Pulmonary artery endothelial cell (primary cell): ENCODE measurements around the gene KANK4. TPM values are rescaled to one million over a fixed set of nuclear protein-coding genes. Genes with fewer than 3 reads are reported as not detected.
"Not testable (repeated sequence)": the region's sequence is repeated elsewhere in the genome, so short reads cannot be mapped to it uniquely, and the experiment has no call there.

Experiments used
- DNase-seq: peaks from one replicate; pipeline ENCODE4 v3.0.0-alpha.2; 2011; ENCODE audit warnings: low read depth, low spot score
- total RNA-seq: library from RNA; depleted of rRNA; stranded (reverse); fragments of >200 nt; gene quantifications from 2 replicates; pipeline ENCODE4 v1.2.3, GENCODE V29; 2014

KANK4 gene
- total RNA-seq, 1 donor from 2014 or later = not detected

GRCh38 chr1:62274496-62275485 lies 44.4 kb downstream of the KANK4 start:
- DNase-seq = no peak

DNA sequence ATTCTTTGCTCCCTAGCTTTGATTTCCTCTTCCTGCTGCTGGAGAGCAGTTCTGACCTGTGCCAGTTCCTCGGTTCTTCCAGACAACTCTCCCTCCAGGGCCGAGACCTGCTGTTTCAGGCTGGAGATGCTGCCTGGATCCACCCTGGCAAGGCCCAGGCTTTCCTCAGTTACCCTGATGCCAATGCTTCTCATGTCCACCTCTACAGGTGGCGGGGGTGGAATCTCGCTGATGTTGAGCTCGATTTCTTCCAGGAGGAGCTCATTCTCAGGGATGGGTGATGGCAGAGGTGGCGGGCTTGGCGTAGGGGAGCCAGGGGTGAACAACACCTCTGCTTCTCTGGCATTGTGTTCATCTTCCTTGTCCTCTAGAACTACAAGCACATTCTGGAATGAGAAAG lies 45.3 kb downstream of the KANK4 start:
- DNase-seq = no peak

DNA sequence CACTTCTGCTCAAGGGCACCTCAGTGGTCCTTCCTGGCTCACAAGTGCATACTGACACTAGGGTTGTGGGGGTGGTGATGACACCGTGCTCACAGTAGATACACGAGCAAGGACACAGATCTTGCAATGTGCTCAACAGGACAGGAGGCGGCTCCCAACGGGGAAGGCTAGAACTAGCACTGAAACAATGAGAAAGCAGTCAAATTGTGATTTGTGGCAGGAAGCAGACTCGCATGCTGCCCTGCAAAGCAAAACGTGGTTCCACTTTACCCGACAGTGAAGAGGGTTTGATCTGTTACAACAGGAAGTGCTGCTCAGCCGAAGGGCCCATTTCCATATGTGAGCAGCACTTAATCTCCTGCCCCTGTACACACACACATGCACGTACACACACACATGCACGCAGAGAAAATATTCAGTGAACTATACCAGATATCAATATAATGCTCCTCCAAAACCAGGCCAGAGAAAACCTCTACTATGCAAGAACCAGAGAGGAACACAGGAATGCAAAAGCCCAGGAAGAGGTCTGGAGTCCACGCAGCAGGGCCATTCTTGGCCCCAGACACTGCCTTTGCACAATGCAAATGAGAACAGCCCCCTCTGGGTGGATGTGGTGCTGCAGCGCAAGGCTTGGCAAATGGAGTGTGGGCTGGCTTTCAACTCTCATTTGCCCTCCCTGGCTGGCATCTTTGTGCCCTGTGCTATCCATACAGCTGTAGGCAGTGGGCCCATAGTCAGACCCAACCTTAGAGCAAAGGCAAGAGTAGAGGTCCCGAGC lies 47.1 kb downstream of the KANK4 start:
- no peak for DNase-seq

- no peak for DNase-seq
Measured at GRCh38 chr1:62271134-62271533, 48.1 kb downstream of the KANK4 start.

DNA sequence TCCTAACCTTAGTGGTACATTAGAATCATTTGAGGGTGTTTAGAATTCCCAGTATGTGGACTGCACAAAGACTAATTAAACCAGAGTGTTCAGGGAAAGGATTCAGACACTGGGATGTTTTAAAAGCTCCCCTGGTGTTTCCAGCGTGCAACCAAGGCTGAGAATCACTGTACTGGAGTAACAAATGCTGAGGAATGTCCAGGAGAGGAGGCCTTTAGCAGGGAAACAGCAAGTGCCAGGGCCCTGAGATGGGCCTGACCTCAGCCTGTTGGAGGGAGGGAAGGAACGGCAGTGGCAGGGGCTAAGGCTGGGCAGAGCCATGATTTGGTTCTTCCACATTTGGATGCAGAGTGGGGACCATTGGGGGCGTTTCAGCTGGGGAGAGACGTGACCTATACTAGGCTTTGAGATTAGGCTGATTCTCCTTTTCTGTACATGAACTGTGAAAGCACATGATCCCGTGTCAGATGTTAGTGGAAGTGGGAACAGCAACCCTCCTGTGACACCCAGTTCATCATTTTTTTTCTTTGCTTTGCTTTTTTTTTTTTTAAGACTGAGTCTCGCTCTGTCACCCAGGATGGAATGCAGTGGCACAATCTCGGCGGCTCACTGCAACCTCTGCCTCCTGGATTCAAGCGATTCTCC lies 49.3 kb downstream of the KANK4 start:
- DNase-seq = no peak

- no peak for DNase-seq
Measured at GRCh38 chr1:62269439-62269838, 49.8 kb downstream of the KANK4 start.

DNA sequence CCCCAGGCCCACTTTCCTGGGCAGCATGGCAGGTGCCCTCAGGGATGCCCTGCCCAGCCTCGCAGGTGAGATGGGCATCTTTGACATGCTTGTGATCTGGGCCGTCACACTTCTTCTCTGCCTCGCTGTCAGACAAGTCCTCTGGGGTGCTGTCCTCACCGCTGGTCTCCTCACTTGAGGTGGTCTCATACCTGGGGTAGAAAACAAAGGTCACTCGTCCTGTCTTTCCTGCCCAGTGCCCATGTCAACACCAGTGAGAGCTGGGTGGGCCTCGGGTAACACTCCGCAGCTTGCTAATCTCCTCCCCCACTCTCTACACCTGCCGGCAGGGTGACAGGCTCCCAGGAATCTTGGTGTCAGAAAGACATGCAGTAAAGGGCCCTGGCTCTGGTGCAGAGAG lies 50.9 kb downstream of the KANK4 start:
- DNase-seq = no peak

GRCh38 chr1:62265956-62266935 lies 53.0 kb downstream of the KANK4 start:
- DNase-seq = no peak

GRCh38 chr1:62263814-62264353 lies 55.4 kb downstream of the KANK4 start:
- DNase-seq = no peak

DNA sequence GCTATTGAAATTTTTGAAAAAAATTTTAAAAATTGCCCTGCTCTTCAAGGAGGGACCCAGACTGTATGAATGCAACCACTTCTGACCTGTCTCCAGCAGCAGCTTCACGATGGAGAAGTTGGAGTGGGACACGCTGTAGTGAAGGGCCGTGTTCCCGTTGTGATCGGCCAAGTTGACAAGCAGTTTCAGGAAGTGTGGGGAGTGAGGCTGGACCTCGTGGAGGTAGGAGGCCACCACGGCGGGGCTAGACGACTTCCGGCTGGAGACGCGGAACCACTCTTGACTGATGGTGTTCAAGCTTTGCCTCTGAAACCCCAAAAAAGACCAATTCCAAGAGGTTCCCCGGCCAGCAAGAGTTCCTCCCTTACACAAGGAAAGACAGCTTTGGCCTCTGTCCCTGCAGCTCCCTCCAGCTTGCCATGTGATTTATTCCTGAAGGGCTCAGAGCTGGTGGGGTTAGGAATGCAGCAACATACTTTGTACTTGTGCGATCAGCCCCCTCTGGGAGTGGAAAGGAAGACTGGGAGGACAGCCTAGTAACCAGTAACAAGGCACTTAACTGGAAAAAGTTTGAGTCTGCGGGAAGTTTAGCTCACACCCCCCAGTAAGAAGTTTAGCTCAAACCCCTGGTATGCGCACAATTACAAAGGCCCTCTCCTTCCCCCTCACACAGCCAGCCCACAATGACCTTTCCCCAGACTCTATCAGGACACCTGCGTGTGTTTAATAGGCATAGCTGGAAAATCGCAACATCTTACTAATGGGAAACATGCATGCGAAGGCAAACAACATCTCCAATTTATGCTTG lies 56.0 kb downstream of the KANK4 start:
- no peak for DNase-seq

DNA sequence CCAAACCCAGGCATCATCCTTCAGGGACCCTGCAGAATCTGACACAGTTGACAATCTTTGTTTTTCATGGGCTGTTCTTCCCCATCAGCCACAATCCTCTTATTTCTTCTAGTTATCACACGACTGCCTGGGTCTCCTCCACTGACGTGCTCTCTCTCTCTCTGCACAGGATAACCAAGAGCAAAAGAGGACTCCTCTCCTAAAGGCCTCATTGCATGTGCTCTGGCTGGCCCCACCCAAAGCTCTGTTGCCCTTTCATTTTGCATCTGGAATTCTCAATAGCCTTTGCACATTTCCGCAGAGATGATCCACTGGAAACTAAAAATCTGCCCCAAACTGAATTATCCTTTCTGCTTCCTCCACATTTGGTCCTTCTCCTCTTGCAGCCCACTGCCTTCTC lies 58.5 kb downstream of the KANK4 start:
- DNase-seq = no peak

- DNase-seq = no peak
Measured at GRCh38 chr1:62259551-62259950, 59.7 kb downstream of the KANK4 start.

GRCh38 chr1:62250126-62250726 lies 69.0 kb downstream of the KANK4 start:
- DNase-seq = no peak

GRCh38 chr1:62247391-62248168 lies 71.7 kb downstream of the KANK4 start:
- no peak for DNase-seq

DNA sequence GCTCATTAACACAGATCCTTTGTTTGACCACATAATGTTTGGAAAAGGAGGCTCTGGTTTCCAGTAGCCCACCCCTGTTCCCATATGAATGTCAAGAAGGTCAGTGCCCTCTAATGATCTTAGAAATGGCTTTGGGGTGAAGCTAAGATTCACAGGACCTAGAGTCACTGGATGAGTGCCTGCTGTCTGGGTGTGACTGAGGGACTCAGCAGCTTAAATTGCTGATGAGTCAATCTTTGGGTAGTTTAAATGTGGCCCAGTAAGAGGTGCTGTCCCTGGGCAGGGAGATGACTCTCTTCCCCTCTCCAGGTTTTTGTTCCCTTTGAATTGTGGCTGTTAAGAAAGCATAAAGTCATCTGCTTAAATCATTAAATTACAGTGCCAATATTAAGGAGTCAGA lies 74.0 kb downstream of the KANK4 start:
- no peak for DNase-seq

GRCh38 chr1:62244380-62244779 lies 74.9 kb downstream of the KANK4 start:
- DNase-seq = not testable (repeated sequence)

GRCh38 chr1:62241371-62242131 lies 77.7 kb downstream of the KANK4 start:
- no peak for DNase-seq
